Pancreas (tissue), 10 donors: ENCODE results near the gene DTL. TPM values are rescaled to one million over a fixed set of nuclear protein-coding genes. Genes with fewer than 3 reads are reported as not detected.
A peak's percentile ranks its signal among the peaks of the same experiment; 100 is the strongest.

ENCODE experiments used
- ATAC-seq, 4 donors: fragments of 200-7000 bp; cut with Tn5 transposase; one replicate each; pipeline versions ENCODE4 v1.8.0 to v1.9.1; 2020; ENCODE audit warnings: mild to moderate bottlenecking in 4 of 4, moderate library complexity in 4 of 4
- DNase-seq, 6 donors: peaks; one replicate each; pipeline ENCODE4 v3.0.0-alpha.2; 2020
- FAIRE-seq: peaks from 2 replicates; lab custom pipeline; 2012; peaks lifted over from hg19 to GRCh38; lab: Jason Lieb, UNC
- H3K27ac ChIP-seq, 4 donors: fragments of 200-600 bp; sonication (generic); 1 replicate in 3 of 4; 2 replicates in 1 of 4; pipeline versions ENCODE4 v1.5.0 to v1.8.0; 2020
- H3K27me3 ChIP-seq, 4 donors: fragments of 200-600 bp; one replicate each; pipeline ENCODE4 v1.8.0; 2021
- H3K36me3 ChIP-seq, 3 donors: fragments of 200-600 bp; sonication (generic) in 1 of 3; one replicate each; pipeline versions ENCODE4 v1.5.0 to v1.8.0; 2020 to 2021
- H3K4me1 ChIP-seq, 3 donors: fragments of 200-600 bp; one replicate each; pipeline ENCODE4 v1.8.0; 2021
- H3K4me3 ChIP-seq, 4 donors: fragments of 200-600 bp; sonication (generic) in 2 of 4; one replicate each; pipeline versions ENCODE4 v1.5.0 to v1.8.0; 2020 to 2021
- H3K9me3 ChIP-seq, 4 donors: fragments of 200-600 bp; one replicate each; pipeline ENCODE4 v1.8.0; 2021
- WGBS, 2 donors: extraction: QIAGEN DNeasy Blood & Tissue Kit; methylation state at CpG; one replicate each; pipeline ENCODE4 v1.1.7; 2013; 5-methylcytosine and 5-hydroxymethylcytosine counted together
- intact Hi-C, 3 donors: fragments of 100-400 bp; cut with DNase I; formaldehyde crosslinking; loops; one replicate each; pipeline versions ENCODE4 v1.11.1 to v1.14.2; 2022
- polyA plus RNA-seq, 2 donors: library from polyadenylated mRNA; stranded (reverse); fragments of 200-250 nt; gene quantifications; one replicate each; pipeline ENCODE4 v1.2.3, GENCODE V29; 2013
- total RNA-seq, 6 donors: library from RNA; stranded (reverse); fragmentation: NEBNext Ultra II Directional in 4 of 6; extraction: Animal tissue kit (Norgen Biotek cat#: 25700) in 4 of 6; gene quantifications; one replicate each; pipeline versions ENCODE4 v1.2.1 to v1.2.4, GENCODE V29; 2021 to 2023
- TF ChIP-seq, protein P1 (sequence below), 4 donors: fragments of 200-600 bp; sonication (generic) in 3 of 4; IDR thresholded peaks; one replicate each; pipeline versions ENCODE4 v1.5.0 to v1.8.0; 2021; ENCODE audit warnings: antibody characterized with exemption in 4 of 4
- donor health status: healthy with polysubstance abuse.
- donor health status: DM: no; HTN: no; CAD: no; lungs with moderate emphysema.
- donor health status: DM: no; HTN: no; CAD: no.
- donor health status: control.
- donor health status: control.
- donor health status: Bipolar disorder and iron deficiency.
- donor health status: DM: yes; HTN: yes; CAD: no.
- donor health status: DM: no; HTN: no; CAD: no.
- donor health status: DM: no; HTN: no; CAD: no.
- donor health status: DM: yes; HTN: yes; CAD: no.

Gene DTL
- total and polyA plus RNA-seq, 8 donors = 0.05 to 1.1 (median 0.49) TPM

DNA sequence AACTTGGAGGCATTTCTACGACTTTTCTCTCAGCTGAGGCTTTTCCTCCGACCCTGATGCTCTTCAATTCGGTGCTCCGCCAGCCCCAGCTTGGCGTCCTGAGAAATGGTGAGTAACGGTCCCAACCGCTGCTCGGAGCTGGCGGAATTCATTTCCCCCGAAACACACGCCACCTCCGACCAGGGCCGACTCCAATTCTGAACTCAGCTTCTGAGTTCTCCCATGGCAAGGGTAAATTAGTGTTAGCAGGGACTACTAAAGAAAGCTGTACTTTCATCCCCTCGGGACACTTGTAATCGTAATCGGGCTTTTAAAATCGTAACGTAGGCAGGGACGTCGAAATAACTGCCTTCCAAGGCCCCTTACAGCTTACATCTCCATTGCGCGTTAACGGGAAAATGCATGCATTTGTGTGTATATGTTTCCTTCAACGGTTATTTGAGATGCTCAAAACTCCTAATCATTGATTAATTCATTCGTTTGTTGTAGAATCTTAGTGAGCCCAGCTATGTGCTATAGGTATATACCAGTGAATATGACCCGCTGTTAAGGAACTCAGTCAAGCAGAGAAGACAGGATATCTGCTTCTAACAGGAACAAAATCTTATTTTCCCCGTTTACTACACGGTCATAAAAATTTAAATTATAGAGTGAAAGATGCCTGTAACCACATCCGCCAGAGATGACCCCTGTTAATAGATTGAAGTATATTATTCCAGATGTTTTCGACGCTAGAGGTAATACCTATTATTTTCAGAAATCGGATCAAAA lies 472 bp downstream of the DTL start:
- intact Hi-C loops = loop anchor here in 1 of 3 donors (10.0 kb wide), 1 partner anchor 351 kb away; no protein-coding TSS in a partner anchor
- no peaks in the 10 kb centered on the region for H3K36me3 ChIP-seq
- ATAC-seq (no peak), FAIRE-seq (no peak), DNase-seq (no peak)
- no peaks in the 10 kb centered on the region for H3K27me3 ChIP-seq
- TF ChIP-seq, protein P1, sequence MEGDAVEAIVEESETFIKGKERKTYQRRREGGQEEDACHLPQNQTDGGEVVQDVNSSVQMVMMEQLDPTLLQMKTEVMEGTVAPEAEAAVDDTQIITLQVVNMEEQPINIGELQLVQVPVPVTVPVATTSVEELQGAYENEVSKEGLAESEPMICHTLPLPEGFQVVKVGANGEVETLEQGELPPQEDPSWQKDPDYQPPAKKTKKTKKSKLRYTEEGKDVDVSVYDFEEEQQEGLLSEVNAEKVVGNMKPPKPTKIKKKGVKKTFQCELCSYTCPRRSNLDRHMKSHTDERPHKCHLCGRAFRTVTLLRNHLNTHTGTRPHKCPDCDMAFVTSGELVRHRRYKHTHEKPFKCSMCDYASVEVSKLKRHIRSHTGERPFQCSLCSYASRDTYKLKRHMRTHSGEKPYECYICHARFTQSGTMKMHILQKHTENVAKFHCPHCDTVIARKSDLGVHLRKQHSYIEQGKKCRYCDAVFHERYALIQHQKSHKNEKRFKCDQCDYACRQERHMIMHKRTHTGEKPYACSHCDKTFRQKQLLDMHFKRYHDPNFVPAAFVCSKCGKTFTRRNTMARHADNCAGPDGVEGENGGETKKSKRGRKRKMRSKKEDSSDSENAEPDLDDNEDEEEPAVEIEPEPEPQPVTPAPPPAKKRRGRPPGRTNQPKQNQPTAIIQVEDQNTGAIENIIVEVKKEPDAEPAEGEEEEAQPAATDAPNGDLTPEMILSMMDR (IDR thresholded peaks at IDR 0.05) = no peak
- WGBS, 2 donors = 1% methylated on average over 32 of the region's 32 CpGs
- H3K9me3 ChIP-seq = no peaks in the 10 kb centered on the region
- peaks cover 0 to 14% (median 4%) of the 10 kb centered on the region in 3 donors for H3K4me1 ChIP-seq
- peak overlapping the region; percentile 29 to 65 (median 44) for H3K4me3 ChIP-seq
- H3K27ac ChIP-seq = peak overlapping the region in 2 of 4 donors; percentile 71 to 88

DNA sequence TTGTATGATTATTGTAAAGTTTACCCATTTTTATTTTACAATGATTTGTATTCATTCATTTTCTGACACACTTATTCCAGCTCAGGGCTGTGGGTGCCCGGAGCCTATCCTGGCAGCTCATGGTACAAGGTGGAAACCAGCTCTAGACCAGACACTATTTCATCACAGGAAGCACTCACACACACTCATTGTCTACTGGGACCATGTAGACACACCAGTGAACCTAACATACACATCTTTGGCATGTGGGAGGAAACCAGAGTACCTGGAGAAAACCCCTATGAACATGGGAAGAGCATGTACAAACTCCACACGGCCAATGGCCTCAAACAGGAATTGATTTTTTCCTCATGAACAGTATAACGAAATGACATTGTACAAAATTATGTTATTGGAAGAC lies 2.4 kb downstream of the DTL start:
- intact Hi-C loops = loop anchor here in 1 of 3 donors (10.0 kb wide), 1 partner anchor 353 kb away; no protein-coding TSS in a partner anchor
- Histone ChIP-seq H3K27me3 (no peaks in the 10 kb centered on the region), H3K4me1 (peaks cover 0 to 14% (median 4%) of the 10 kb centered on the region in 3 donors), H3K36me3 (no peaks in the 10 kb centered on the region), H3K27ac (no peak overlapping the region), H3K9me3 (no peaks in the 10 kb centered on the region), H3K4me3 (no peak overlapping the region)
- WGBS, 2 donors = 62 to 67% methylated on average over 3 of the region's 3 CpGs
- ATAC-seq (no peak), DNase-seq (no peak), FAIRE-seq (no peak)
- TF ChIP-seq, protein P1 (IDR thresholded peaks at IDR 0.05) = no peak

DNA sequence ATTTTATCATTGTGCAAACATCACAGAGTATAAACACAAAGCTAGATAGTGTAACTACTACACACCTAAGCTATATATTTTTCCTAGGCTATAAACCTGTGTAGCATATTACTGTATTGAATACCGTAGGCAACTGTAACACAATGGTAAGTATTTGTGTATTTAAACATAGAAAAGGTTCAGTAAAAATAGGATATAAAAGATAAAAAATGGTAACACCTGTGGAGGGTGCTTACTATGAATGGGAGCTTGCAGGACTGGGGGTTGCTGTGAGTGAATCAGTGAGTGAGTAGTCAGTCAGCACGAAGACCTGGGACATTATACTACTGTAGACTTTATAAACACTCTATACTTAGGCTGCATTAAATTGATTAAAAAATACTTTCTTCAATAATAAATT lies 4.1 kb downstream of the DTL start:
- DNase-seq = no peak
- Histone ChIP-seq H3K27me3 (no peaks in the 10 kb centered on the region), H3K9me3 (no peaks in the 10 kb centered on the region), H3K36me3 (no peaks in the 10 kb centered on the region), H3K27ac (no peak overlapping the region), H3K4me3 (no peak overlapping the region), H3K4me1 (no peaks in the 10 kb centered on the region)
- TF ChIP-seq, protein P1 (IDR thresholded peaks at IDR 0.05) = no peak
- no peak for ATAC-seq
- 93 to 99% methylated on average over 2 of the region's 2 CpGs for WGBS, 2 donors
- no peak for FAIRE-seq
- intact Hi-C loops = loop anchor here in 1 of 3 donors (10.0 kb wide), 1 partner anchor 355 kb away; no protein-coding TSS in a partner anchor

DNA sequence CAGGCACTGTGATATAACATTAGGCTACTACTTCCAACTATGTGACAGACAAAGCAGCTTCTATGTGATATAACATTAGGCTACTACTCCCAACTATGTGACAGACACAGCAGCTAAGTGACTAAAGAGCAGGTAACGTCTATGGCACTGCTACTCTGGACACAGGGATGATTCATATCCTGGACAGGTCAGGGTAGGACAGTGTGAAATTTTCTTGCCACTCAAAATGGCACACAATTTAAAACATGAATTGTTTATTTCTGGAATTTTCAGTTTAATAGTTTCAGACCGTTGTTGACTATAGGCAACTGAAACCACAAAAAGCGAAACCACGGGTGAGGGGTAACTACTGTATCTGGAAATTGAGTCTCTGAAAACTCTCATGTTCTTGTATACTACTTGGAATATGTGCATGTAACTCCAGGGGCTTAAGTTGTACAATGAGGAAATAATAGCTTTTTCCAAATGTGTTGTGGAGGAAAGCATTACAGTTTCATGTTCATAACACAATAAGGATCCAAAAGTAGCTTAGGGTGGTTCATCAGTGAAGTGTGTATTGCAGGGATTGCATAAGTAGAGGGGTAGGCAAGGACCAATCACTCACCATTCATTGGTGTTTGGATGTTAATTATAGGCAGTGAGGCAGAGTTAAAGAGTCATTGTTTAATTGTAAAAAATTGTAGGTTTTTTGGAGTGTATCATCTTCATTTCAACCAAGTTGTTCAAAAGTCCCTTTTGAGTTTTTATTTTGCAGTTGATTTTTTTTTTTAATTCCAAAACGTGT lies 5.3 kb downstream of the DTL start:
- Histone ChIP-seq H3K9me3 (no peaks in the 10 kb centered on the region), H3K4me3 (no peak overlapping the region), H3K27ac (no peak overlapping the region), H3K4me1 (no peaks in the 10 kb centered on the region), H3K27me3 (no peaks in the 10 kb centered on the region), H3K36me3 (no peaks in the 10 kb centered on the region)
- TF ChIP-seq, protein P1 (IDR thresholded peaks at IDR 0.05) = no peak
- WGBS, 2 donors = 73 to 80% methylated on average over 5 of the region's 5 CpGs
- no peak for ATAC-seq
- intact Hi-C loops = no loop called here
- no peak for FAIRE-seq
- no peak for DNase-seq
